Measurements from ENCODE around the gene LRATD1. TPM values are rescaled to one million over a fixed set of nuclear protein-coding genes. Genes with fewer than 3 reads are reported as not detected.

Gene LRATD1
- polyA plus RNA-seq, 3 donors = not detected

GRCh38 chr2:14647714-14648113, 15.2 kb downstream of the LRATD1 start:
- WGBS (ENCODE audit: insufficient coverage) = no CpG with 5 or more reads among the region's 2 CpGs
- H4K20me1 ChIP-seq (ENCODE audit: insufficient read depth, low read length) = no peaks in the 10 kb centered on the region
- intact Hi-C loops (cut with micrococcal nuclease) = no loop called here
- no peak overlapping the region for H3K27ac ChIP-seq (ENCODE audit: low read depth in 1 of 2, low read length in 2 of 2)
- no peak overlapping the region for H3K4me2 ChIP-seq (replicated peaks; ENCODE audit: extremely low read depth, low read length, poor library complexity, severe bottlenecking)
- H3K79me2 ChIP-seq (ENCODE audit: insufficient read depth, low read length) = no peaks in the 10 kb centered on the region
- no peak overlapping the region for H2AFZ ChIP-seq (ENCODE audit: insufficient read depth, low read depth, low read length, poor library complexity, severe bottlenecking)
- no peak for TF ChIP-seq CTCF (IDR thresholded peaks at IDR 0.05)
- H3K36me3 ChIP-seq (replicated peaks in 1 of 2; ENCODE audit: control insufficient read depth in 1 of 2, insufficient read depth in 2 of 2, low read length in 2 of 2) = no peaks in the 10 kb centered on the region
- H3K4me3 ChIP-seq (replicated peaks in 1 of 3; ENCODE audit: low read depth in 2 of 3, low read length in 3 of 3) = no peak overlapping the region
- no peak overlapping the region for H3K27ac Mint-ChIP-seq
- H3K9me3 ChIP-seq (replicated peaks in 1 of 2; ENCODE audit: control insufficient read depth in 1 of 2, insufficient read depth in 1 of 2, low read length in 2 of 2) = no peaks in the 10 kb centered on the region
- no peaks in the 10 kb centered on the region for H3K27me3 ChIP-seq (ENCODE audit: control insufficient read depth in 2 of 2, insufficient read depth in 2 of 2, low read length in 2 of 2)
- H3K4me1 Mint-ChIP-seq = no peaks in the 10 kb centered on the region
- no peak for DNase-seq
- peaks cover 0 to 3% (median 2%) of the 10 kb centered on the region in 3 donors for H3K27me3 Mint-ChIP-seq (ENCODE audit: low read depth in 3 of 3)
- no peaks in the 10 kb centered on the region for H3K36me3 Mint-ChIP-seq
- peaks cover 0 to 5% (median 0%) of the 10 kb centered on the region in 7 donors for H3K9me3 Mint-ChIP-seq
- no peak overlapping the region for H3K4me3 Mint-ChIP-seq
- H3K9ac ChIP-seq (ENCODE audit: insufficient read depth, low read length, poor library complexity, severe bottlenecking) = no peak overlapping the region
- H3K4me1 ChIP-seq (ENCODE audit: control insufficient read depth in 1 of 2, insufficient read depth in 2 of 2, low read length in 2 of 2) = no peaks in the 10 kb centered on the region

GRCh38 chr2:14650066-14650465, 17.5 kb downstream of the LRATD1 start:
- H3K9me3 ChIP-seq (replicated peaks in 1 of 2; ENCODE audit: control insufficient read depth in 1 of 2, insufficient read depth in 1 of 2, low read length in 2 of 2) = no peaks in the 10 kb centered on the region
- H3K36me3 ChIP-seq (replicated peaks in 1 of 2; ENCODE audit: control insufficient read depth in 1 of 2, insufficient read depth in 2 of 2, low read length in 2 of 2) = no peaks in the 10 kb centered on the region
- no peaks in the 10 kb centered on the region for H3K4me1 ChIP-seq (ENCODE audit: control insufficient read depth in 1 of 2, insufficient read depth in 2 of 2, low read length in 2 of 2)
- no peaks in the 10 kb centered on the region for H3K4me1 Mint-ChIP-seq
- H3K27ac ChIP-seq (ENCODE audit: low read depth in 1 of 2, low read length in 2 of 2) = no peak overlapping the region
- no peak for DNase-seq
- no peak overlapping the region for H3K4me3 ChIP-seq (replicated peaks in 1 of 3; ENCODE audit: low read depth in 2 of 3, low read length in 3 of 3)
- no peak for TF ChIP-seq CTCF (IDR thresholded peaks at IDR 0.05)
- no peak overlapping the region for H2AFZ ChIP-seq (ENCODE audit: insufficient read depth, low read depth, low read length, poor library complexity, severe bottlenecking)
- H3K4me3 Mint-ChIP-seq = no peak overlapping the region
- no peak overlapping the region for H3K4me2 ChIP-seq (replicated peaks; ENCODE audit: extremely low read depth, low read length, poor library complexity, severe bottlenecking)
- no peaks in the 10 kb centered on the region for H4K20me1 ChIP-seq (ENCODE audit: insufficient read depth, low read length)
- H3K27me3 Mint-ChIP-seq (ENCODE audit: low read depth in 3 of 3) = peaks cover 0 to 3% (median 2%) of the 10 kb centered on the region in 3 donors
- intact Hi-C loops (cut with micrococcal nuclease) = no loop called here
- no peaks in the 10 kb centered on the region for H3K36me3 Mint-ChIP-seq
- H3K27me3 ChIP-seq (ENCODE audit: control insufficient read depth in 2 of 2, insufficient read depth in 2 of 2, low read length in 2 of 2) = no peaks in the 10 kb centered on the region
- H3K79me2 ChIP-seq (ENCODE audit: insufficient read depth, low read length) = no peaks in the 10 kb centered on the region
- H3K9me3 Mint-ChIP-seq = peaks cover 0 to 5% (median 0%) of the 10 kb centered on the region in 7 donors
- H3K27ac Mint-ChIP-seq = no peak overlapping the region
- H3K9ac ChIP-seq (ENCODE audit: insufficient read depth, low read length, poor library complexity, severe bottlenecking) = no peak overlapping the region

Measured in CD14-positive monocyte (primary cell).